Measurements from ENCODE around the gene LRRC61.

The LRRC61 gene

GRCh38 chr7:150345012-150345411 is 21.9 kb downstream of the LRRC61 start:
- no peak overlapping the region for H3K4me3 ChIP-seq (ENCODE audit: low read depth, low read length)
- no peak for DNase-seq (ENCODE audit: low read depth)
- TF ChIP-seq CTCF (IDR thresholded peaks at IDR 0.05; ENCODE audit: low read depth, low read length, missing control alignments), result no peak

GRCh38 chr7:150346922-150347321 is 23.8 kb downstream of the LRRC61 start:
- TF ChIP-seq CTCF (IDR thresholded peaks at IDR 0.05; ENCODE audit: low read depth, low read length, missing control alignments), result no peak
- H3K4me3 ChIP-seq (ENCODE audit: low read depth, low read length), result no peak overlapping the region
- DNase-seq (ENCODE audit: low read depth), result no peak

GRCh38 chr7:150351587-150352194 is 28.5 kb downstream of the LRRC61 start:
- TF ChIP-seq CTCF (IDR thresholded peaks at IDR 0.05; ENCODE audit: low read depth, low read length, missing control alignments), result no peak
- H3K4me3 ChIP-seq (ENCODE audit: low read depth, low read length), result no peak overlapping the region
- DNase-seq (ENCODE audit: low read depth), result no peak

- no peak for TF ChIP-seq CTCF (IDR thresholded peaks at IDR 0.05; ENCODE audit: low read depth, low read length, missing control alignments)
- H3K4me3 ChIP-seq (ENCODE audit: low read depth, low read length), result no peak overlapping the region
- no peak for DNase-seq (ENCODE audit: low read depth)
Observed at GRCh38 chr7:150355666-150356059, 32.5 kb downstream of the LRRC61 start.

- no peak overlapping the region for H3K4me3 ChIP-seq (ENCODE audit: low read depth, low read length)
- no peak for DNase-seq (ENCODE audit: low read depth)
- TF ChIP-seq CTCF (IDR thresholded peaks at IDR 0.05; ENCODE audit: low read depth, low read length, missing control alignments), result peak; percentile 71
Observed at GRCh38 chr7:150356265-150356897, 33.2 kb downstream of the LRRC61 start.

GRCh38 chr7:150357270-150357669 is 34.1 kb downstream of the LRRC61 start:
- no peak for DNase-seq (ENCODE audit: low read depth)
- no peak for TF ChIP-seq CTCF (IDR thresholded peaks at IDR 0.05; ENCODE audit: low read depth, low read length, missing control alignments)
- no peak overlapping the region for H3K4me3 ChIP-seq (ENCODE audit: low read depth, low read length)
